Esophagus muscularis mucosa (tissue), 4 donors: ENCODE results near the gene CEP250.
"Not testable (repeated sequence)": the region's sequence is repeated elsewhere in the genome, so short reads cannot be mapped to it uniquely, and the experiment has no call there.

ENCODE experiments used
- EP300 ChIP-seq: sonication (generic); formaldehyde crosslinking; IDR thresholded peaks from one replicate; pipeline ENCODE4 v1.6.1; 2017; ENCODE audit warnings: antibody characterized with exemption
- POLR2A ChIP-seq: fragments of 450-650 bp; IDR thresholded peaks from one replicate; pipeline ENCODE4 v1.6.1; 2017; ENCODE audit warnings: antibody characterized with exemption, moderate library complexity, mild to moderate bottlenecking, low read depth
- POLR2AphosphoS5 ChIP-seq, 2 donors: sonication (generic); formaldehyde crosslinking; IDR thresholded peaks; one replicate each; pipeline ENCODE4 v1.6.1; 2017; ENCODE audit warnings: antibody characterized with exemption in 2 of 2
- TF ChIP-seq, protein P1 (sequence below), 3 experiments: fragments of 200-600 bp in 2 of 3; fragments of 450-650 bp in 1 of 3; sonication (generic) in 2 of 3; IDR thresholded peaks; one replicate each; pipeline ENCODE4 v1.5.1; 2017 to 2019; ENCODE audit warnings: antibody characterized with exemption in 3 of 3, mild to moderate bottlenecking in 2 of 3, moderate library complexity in 1 of 3

DNA sequence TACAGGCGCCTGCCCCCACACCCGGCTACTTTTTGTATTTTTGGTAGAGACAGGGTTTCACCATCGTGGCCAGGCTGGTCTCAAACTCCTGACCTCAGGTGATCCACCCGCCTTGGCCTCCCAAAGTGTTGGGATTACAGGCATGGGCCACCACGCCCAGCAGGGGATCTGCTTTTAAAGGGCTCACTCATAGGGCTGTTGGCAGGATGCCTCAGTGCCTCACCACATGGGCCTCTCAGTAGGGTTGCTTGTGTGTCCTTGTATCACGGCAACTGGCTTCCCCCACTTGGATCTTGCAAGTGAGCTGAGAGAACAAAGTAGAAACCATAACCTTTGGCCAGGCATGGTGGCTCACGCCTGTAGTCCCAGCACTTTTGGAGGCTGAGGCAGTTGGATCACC, 89.5 kb downstream of the CEP250 start:
- TF ChIP-seq, protein P1, sequence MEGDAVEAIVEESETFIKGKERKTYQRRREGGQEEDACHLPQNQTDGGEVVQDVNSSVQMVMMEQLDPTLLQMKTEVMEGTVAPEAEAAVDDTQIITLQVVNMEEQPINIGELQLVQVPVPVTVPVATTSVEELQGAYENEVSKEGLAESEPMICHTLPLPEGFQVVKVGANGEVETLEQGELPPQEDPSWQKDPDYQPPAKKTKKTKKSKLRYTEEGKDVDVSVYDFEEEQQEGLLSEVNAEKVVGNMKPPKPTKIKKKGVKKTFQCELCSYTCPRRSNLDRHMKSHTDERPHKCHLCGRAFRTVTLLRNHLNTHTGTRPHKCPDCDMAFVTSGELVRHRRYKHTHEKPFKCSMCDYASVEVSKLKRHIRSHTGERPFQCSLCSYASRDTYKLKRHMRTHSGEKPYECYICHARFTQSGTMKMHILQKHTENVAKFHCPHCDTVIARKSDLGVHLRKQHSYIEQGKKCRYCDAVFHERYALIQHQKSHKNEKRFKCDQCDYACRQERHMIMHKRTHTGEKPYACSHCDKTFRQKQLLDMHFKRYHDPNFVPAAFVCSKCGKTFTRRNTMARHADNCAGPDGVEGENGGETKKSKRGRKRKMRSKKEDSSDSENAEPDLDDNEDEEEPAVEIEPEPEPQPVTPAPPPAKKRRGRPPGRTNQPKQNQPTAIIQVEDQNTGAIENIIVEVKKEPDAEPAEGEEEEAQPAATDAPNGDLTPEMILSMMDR (IDR thresholded peaks at IDR 0.05), result not testable (repeated sequence)
- TF ChIP-seq POLR2AphosphoS5 (IDR thresholded peaks at IDR 0.05); POLR2A; EP300: not testable (repeated sequence)
